Measurements from ENCODE around the gene RNASE1. TPM values are rescaled to one million over a fixed set of nuclear protein-coding genes. Genes with fewer than 3 reads are reported as not detected.

RNASE1 gene
- total RNA-seq (2014; rRNA removed; shearing (Covaris generic)) (0.56 TPM in 1 of 2 replicates, not detected in the other), polyA plus RNA-seq (2016; fragmentation: Nextera tagmentation; extraction: Ambion mirVana) (1.7 and 2.0 TPM in 2 replicates)
- long read RNA-seq, partial matches to known transcripts, result 0 of 2 reads
- long read RNA-seq, other reads (novel, unspliced or antisense), result 0 of 2 reads

GRCh38 chr14:20802341-20803084 lies at the start of gene RNASE1:
Gene RNASE1, minus strand, starts transcription at chr14:20802844. Its CDS starts 776 bp downstream, at chr14:20802068.
- H3K4me1 Mint-ChIP-seq, result peaks cover 49% of the 10 kb centered on the region
- Histone ChIP-seq H3K79me2 (replicated peaks; ENCODE audit: insufficient read depth) (no peaks in the 10 kb centered on the region), H3K4me3 (no peak within 1 kb of the TSS), H3F3A (replicated peaks; ENCODE audit: low read depth) (no peaks in the 10 kb centered on the region), H3K27ac (ENCODE audit: low read depth) (no peak within 1 kb of the TSS), H3K36me3 (ENCODE audit: insufficient read depth) (no peaks in the 10 kb centered on the region), H4K20me1 (replicated peaks; ENCODE audit: insufficient read depth) (no peaks in the 10 kb centered on the region), H3K4me2 (no peak within 1 kb of the TSS), H3K27me3 (ENCODE audit: insufficient read depth) (no peaks in the 10 kb centered on the region), H3K4me1 (ENCODE audit: insufficient read depth) (peaks cover 29% of the 10 kb centered on the region), H2AFZ (peak within 1 kb of the TSS; percentile 74), H3K9me2 (ENCODE audit: insufficient read depth) (peaks cover 12% of the 10 kb centered on the region)
- H3K36me3 Mint-ChIP-seq (ENCODE audit: low read depth), result no peaks in the 10 kb centered on the region; the same call in 2 of the 3 replicates
- ATAC-seq, result no peak
- no peaks in the 10 kb centered on the region for H3K27me3 Mint-ChIP-seq (ENCODE audit: insufficient read depth, low read depth, poor library complexity)
- DNase-seq (ENCODE audit: low spot score), result no peak
- no peaks in the 10 kb centered on the region for H3K9me3 Mint-ChIP-seq
- TF ChIP-seq STAT1 (IDR thresholded peaks at IDR 0.05; ENCODE audit: unreplicated experiment), result no peak
- H3K4me3 Mint-ChIP-seq, result no peak within 1 kb of the TSS
- no peak within 1 kb of the TSS for H3K27ac Mint-ChIP-seq

DNA sequence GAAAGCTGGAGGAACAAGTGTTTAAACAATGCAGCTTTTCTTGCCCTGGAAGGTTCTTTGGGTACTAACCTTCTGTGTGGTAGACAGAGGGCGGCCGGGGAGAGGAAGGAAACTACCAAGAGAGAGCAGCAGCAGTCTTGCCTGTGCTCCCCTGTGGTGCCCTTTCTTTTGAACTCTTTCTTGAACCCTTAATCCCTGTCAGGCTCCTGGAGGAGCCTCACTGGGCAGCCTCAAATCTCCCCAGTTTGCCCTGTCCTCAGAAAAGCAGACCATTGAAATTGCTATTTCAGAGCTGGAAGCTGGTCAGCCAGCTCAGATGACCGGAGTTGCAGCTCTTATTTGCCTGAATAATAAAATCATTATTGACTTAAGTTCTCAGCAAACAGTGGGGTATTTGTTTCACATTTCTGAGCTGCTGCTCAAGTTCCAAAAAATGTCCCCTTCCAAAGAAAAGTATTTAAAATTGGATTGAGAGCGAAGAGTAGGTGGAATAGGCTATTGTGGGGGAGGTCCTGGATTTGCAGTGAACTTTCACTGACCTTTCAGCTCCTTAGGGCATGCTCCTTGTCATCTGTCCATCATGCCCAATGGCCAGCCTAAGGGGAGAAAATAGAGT lies 46.4 kb upstream of the RNASE1 start:
- ATAC-seq, result peak; percentile 96
- H2AFZ ChIP-seq, result peak overlapping the region; percentile 90; the same call in 1 of the 2 replicates
- H4K20me1 ChIP-seq (replicated peaks; ENCODE audit: insufficient read depth), result no peaks in the 10 kb centered on the region
- no peak overlapping the region for H3K4me2 ChIP-seq
- Mint-ChIP-seq H3K4me1 (peaks cover 19% of the 10 kb centered on the region), H3K27me3 (ENCODE audit: insufficient read depth, low read depth, poor library complexity) (no peaks in the 10 kb centered on the region), H3K27ac (no peak overlapping the region; the same call in 1 of the 2 replicates), H3K9me3 (no peaks in the 10 kb centered on the region), H3K36me3 (ENCODE audit: low read depth) (no peaks in the 10 kb centered on the region), H3K4me3 (no peak overlapping the region)
- H3K4me3 ChIP-seq, result no peak overlapping the region
- no peaks in the 10 kb centered on the region for H3K79me2 ChIP-seq (replicated peaks; ENCODE audit: insufficient read depth)
- H3K9me2 ChIP-seq (ENCODE audit: insufficient read depth), result 0 out of 2 replicates have a peak, but pooled peaks cover 3% of the 10 kb centered on the region
- H3K4me1 ChIP-seq (ENCODE audit: insufficient read depth), result peaks cover 7% of the 10 kb centered on the region; the same call in 1 of the 2 replicates
- no peaks in the 10 kb centered on the region for H3K36me3 ChIP-seq (ENCODE audit: insufficient read depth)
- no peaks in the 10 kb centered on the region for H3K27me3 ChIP-seq (ENCODE audit: insufficient read depth)
- no peak overlapping the region for H3K27ac ChIP-seq (ENCODE audit: low read depth)
- no peak for DNase-seq (ENCODE audit: low spot score)
- no peaks in the 10 kb centered on the region for H3F3A ChIP-seq (replicated peaks; ENCODE audit: low read depth)
- TF ChIP-seq, protein P1, sequence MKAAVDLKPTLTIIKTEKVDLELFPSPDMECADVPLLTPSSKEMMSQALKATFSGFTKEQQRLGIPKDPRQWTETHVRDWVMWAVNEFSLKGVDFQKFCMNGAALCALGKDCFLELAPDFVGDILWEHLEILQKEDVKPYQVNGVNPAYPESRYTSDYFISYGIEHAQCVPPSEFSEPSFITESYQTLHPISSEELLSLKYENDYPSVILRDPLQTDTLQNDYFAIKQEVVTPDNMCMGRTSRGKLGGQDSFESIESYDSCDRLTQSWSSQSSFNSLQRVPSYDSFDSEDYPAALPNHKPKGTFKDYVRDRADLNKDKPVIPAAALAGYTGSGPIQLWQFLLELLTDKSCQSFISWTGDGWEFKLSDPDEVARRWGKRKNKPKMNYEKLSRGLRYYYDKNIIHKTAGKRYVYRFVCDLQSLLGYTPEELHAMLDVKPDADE (IDR thresholded peaks at IDR 0.05), result no peak

- Histone ChIP-seq H3K27ac (ENCODE audit: low read depth) (no peak overlapping the region), H4K20me1 (replicated peaks; ENCODE audit: insufficient read depth) (no peaks in the 10 kb centered on the region), H3K36me3 (ENCODE audit: insufficient read depth) (no peaks in the 10 kb centered on the region), H3K4me1 (ENCODE audit: insufficient read depth) (peaks cover 7% of the 10 kb centered on the region; the same call in 1 of the 2 replicates), H3K4me3 (no peak overlapping the region), H2AFZ (peak overlapping the region; percentile 90; the same call in 1 of the 2 replicates), H3K27me3 (ENCODE audit: insufficient read depth) (no peaks in the 10 kb centered on the region), H3K79me2 (replicated peaks; ENCODE audit: insufficient read depth) (no peaks in the 10 kb centered on the region), H3K4me2 (no peak overlapping the region), H3K9me2 (ENCODE audit: insufficient read depth) (0 out of 2 replicates have a peak, but pooled peaks cover 3% of the 10 kb centered on the region), H3F3A (replicated peaks; ENCODE audit: low read depth) (no peaks in the 10 kb centered on the region)
- H3K36me3 Mint-ChIP-seq (ENCODE audit: low read depth), result no peaks in the 10 kb centered on the region
- no peaks in the 10 kb centered on the region for H3K27me3 Mint-ChIP-seq (ENCODE audit: insufficient read depth, low read depth, poor library complexity)
- DNase-seq (ENCODE audit: low spot score), result no peak
- peak; percentile 46 for ATAC-seq
- peaks cover 19% of the 10 kb centered on the region for H3K4me1 Mint-ChIP-seq
- no peak overlapping the region; the same call in 2 of the 3 replicates for H3K4me3 Mint-ChIP-seq
- no peaks in the 10 kb centered on the region for H3K9me3 Mint-ChIP-seq
- peak overlapping the region; percentile 60; the same call in 1 of the 2 replicates for H3K27ac Mint-ChIP-seq
- TF ChIP-seq ZNF331 (CRISPR knock-in tag; IDR thresholded peaks at IDR 0.05; ENCODE audit: low read depth) (no peak), EZH2phosphoT487 (IDR thresholded peaks at IDR 0.05; ENCODE audit: unreplicated experiment) (no peak), CTCF (conservative IDR thresholded peaks at IDR 0.05; ENCODE audit: low read depth in 2 of 2) (no peak), NANOG (IDR thresholded peaks at IDR 0.05; ENCODE audit: borderline replicate concordance) (no peak), CREB1 (CRISPR knock-in tag; IDR thresholded peaks at IDR 0.05; ENCODE audit: low read depth) (no peak), JUNB (IDR thresholded peaks at IDR 0.05; ENCODE audit: unreplicated experiment) (no peak), EZH2 (IDR thresholded peaks at IDR 0.05; ENCODE audit: low read depth, unreplicated experiment) (no peak)
- TF ChIP-seq, protein P2, sequence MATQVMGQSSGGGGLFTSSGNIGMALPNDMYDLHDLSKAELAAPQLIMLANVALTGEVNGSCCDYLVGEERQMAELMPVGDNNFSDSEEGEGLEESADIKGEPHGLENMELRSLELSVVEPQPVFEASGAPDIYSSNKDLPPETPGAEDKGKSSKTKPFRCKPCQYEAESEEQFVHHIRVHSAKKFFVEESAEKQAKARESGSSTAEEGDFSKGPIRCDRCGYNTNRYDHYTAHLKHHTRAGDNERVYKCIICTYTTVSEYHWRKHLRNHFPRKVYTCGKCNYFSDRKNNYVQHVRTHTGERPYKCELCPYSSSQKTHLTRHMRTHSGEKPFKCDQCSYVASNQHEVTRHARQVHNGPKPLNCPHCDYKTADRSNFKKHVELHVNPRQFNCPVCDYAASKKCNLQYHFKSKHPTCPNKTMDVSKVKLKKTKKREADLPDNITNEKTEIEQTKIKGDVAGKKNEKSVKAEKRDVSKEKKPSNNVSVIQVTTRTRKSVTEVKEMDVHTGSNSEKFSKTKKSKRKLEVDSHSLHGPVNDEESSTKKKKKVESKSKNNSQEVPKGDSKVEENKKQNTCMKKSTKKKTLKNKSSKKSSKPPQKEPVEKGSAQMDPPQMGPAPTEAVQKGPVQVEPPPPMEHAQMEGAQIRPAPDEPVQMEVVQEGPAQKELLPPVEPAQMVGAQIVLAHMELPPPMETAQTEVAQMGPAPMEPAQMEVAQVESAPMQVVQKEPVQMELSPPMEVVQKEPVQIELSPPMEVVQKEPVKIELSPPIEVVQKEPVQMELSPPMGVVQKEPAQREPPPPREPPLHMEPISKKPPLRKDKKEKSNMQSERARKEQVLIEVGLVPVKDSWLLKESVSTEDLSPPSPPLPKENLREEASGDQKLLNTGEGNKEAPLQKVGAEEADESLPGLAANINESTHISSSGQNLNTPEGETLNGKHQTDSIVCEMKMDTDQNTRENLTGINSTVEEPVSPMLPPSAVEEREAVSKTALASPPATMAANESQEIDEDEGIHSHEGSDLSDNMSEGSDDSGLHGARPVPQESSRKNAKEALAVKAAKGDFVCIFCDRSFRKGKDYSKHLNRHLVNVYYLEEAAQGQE (IDR thresholded peaks at IDR 0.05; ENCODE audit: unreplicated experiment), result no peak
These were observed 45.8 kb upstream of the RNASE1 start for GRCh38 chr14:20848316-20848954.
